ENCODE data around the gene FAM228B.
"Not testable (repeated sequence)": the region's sequence is repeated elsewhere in the genome, so short reads cannot be mapped to it uniquely, and the experiment has no call there.

Gene FAM228B

GRCh38 chr2:24179683-24180082 lies 56.4 kb downstream of the FAM228B start:
- Histone ChIP-seq H3K9ac (ENCODE audit: low read length in 2 of 2) (no peak overlapping the region), H3K4me3 (ENCODE audit: low read length in 2 of 2) (no peak overlapping the region), H3K4me1 (ENCODE audit: control insufficient read depth, insufficient read depth, low read length) (no peaks in the 10 kb centered on the region), H3K27ac (ENCODE audit: low read length) (no peak overlapping the region), H3K36me3 (ENCODE audit: control insufficient read depth in 2 of 2, insufficient read depth in 2 of 2, low read length in 2 of 2) (no peaks in the 10 kb centered on the region), H3K9me3 (ENCODE audit: control insufficient read depth in 2 of 2, low read length in 2 of 2) (no peaks in the 10 kb centered on the region), H3K27me3 (ENCODE audit: control insufficient read depth in 1 of 2, insufficient read depth in 2 of 2, low read length in 2 of 2) (no peaks in the 10 kb centered on the region)

GRCh38 chr2:24181849-24182248 lies 58.6 kb downstream of the FAM228B start:
- no peak overlapping the region for H3K9ac ChIP-seq (ENCODE audit: low read length in 2 of 2)
- H3K9me3 ChIP-seq (ENCODE audit: control insufficient read depth in 2 of 2, low read length in 2 of 2) = no peaks in the 10 kb centered on the region
- H3K4me3 ChIP-seq (ENCODE audit: low read length in 2 of 2) = no peak overlapping the region
- H3K27me3 ChIP-seq (ENCODE audit: control insufficient read depth in 1 of 2, insufficient read depth in 2 of 2, low read length in 2 of 2) = no peaks in the 10 kb centered on the region
- H3K27ac ChIP-seq (ENCODE audit: low read length) = no peak overlapping the region
- H3K36me3 ChIP-seq (ENCODE audit: control insufficient read depth in 2 of 2, insufficient read depth in 2 of 2, low read length in 2 of 2) = no peaks in the 10 kb centered on the region
- H3K4me1 ChIP-seq (ENCODE audit: control insufficient read depth, insufficient read depth, low read length) = no peaks in the 10 kb centered on the region

- H3K27me3 ChIP-seq (ENCODE audit: control insufficient read depth in 1 of 2, insufficient read depth in 2 of 2, low read length in 2 of 2) = no peaks in the 10 kb centered on the region
Measured at GRCh38 chr2:24182507-24182906, 59.2 kb downstream of the FAM228B start.

GRCh38 chr2:24183366-24184069 lies 60.2 kb downstream of the FAM228B start:
- Histone ChIP-seq H3K9me3 (ENCODE audit: control insufficient read depth in 2 of 2, low read length in 2 of 2) (no peaks in the 10 kb centered on the region), H3K4me3 (ENCODE audit: low read length in 2 of 2) (no peak overlapping the region), H3K9ac (ENCODE audit: low read length in 2 of 2) (no peak overlapping the region), H3K36me3 (ENCODE audit: control insufficient read depth in 2 of 2, insufficient read depth in 2 of 2, low read length in 2 of 2) (no peaks in the 10 kb centered on the region), H3K27me3 (ENCODE audit: control insufficient read depth in 1 of 2, insufficient read depth in 2 of 2, low read length in 2 of 2) (no peaks in the 10 kb centered on the region), H3K27ac (ENCODE audit: low read length) (no peak overlapping the region), H3K4me1 (ENCODE audit: control insufficient read depth, insufficient read depth, low read length) (no peaks in the 10 kb centered on the region)

More at GRCh38 chr2:24182507-24182906, 59.2 kb downstream of the FAM228B start:
- H3K27ac ChIP-seq (ENCODE audit: low read length) = no peak overlapping the region
- no peak overlapping the region for H3K4me3 ChIP-seq (ENCODE audit: low read length in 2 of 2)
- no peaks in the 10 kb centered on the region for H3K4me1 ChIP-seq (ENCODE audit: control insufficient read depth, insufficient read depth, low read length)
- H3K9me3 ChIP-seq (ENCODE audit: control insufficient read depth in 2 of 2, low read length in 2 of 2) = no peaks in the 10 kb centered on the region
- H3K36me3 ChIP-seq (ENCODE audit: control insufficient read depth in 2 of 2, insufficient read depth in 2 of 2, low read length in 2 of 2) = no peaks in the 10 kb centered on the region
- no peak overlapping the region for H3K9ac ChIP-seq (ENCODE audit: low read length in 2 of 2)

- Histone ChIP-seq H3K4me1 (ENCODE audit: control insufficient read depth, insufficient read depth, low read length) (no peaks in the 10 kb centered on the region), H3K36me3 (ENCODE audit: control insufficient read depth in 2 of 2, insufficient read depth in 2 of 2, low read length in 2 of 2) (peaks cover 0 to 2% of the 10 kb centered on the region in 2 donors), H3K27ac (ENCODE audit: low read length) (no peak overlapping the region), H3K9ac (ENCODE audit: low read length in 2 of 2) (no peak overlapping the region), H3K27me3 (ENCODE audit: control insufficient read depth in 1 of 2, insufficient read depth in 2 of 2, low read length in 2 of 2) (no peaks in the 10 kb centered on the region), H3K4me3 (ENCODE audit: low read length in 2 of 2) (no peak overlapping the region), H3K9me3 (ENCODE audit: control insufficient read depth in 2 of 2, low read length in 2 of 2) (no peaks in the 10 kb centered on the region)
Measured at GRCh38 chr2:24189551-24189950, 66.3 kb downstream of the FAM228B start.

GRCh38 chr2:24190503-24190902 lies 67.2 kb downstream of the FAM228B start:
- no peak overlapping the region for H3K9ac ChIP-seq (ENCODE audit: low read length in 2 of 2)
- H3K27ac ChIP-seq (ENCODE audit: low read length) = no peak overlapping the region
- H3K9me3 ChIP-seq (ENCODE audit: control insufficient read depth in 2 of 2, low read length in 2 of 2) = no peaks in the 10 kb centered on the region
- no peaks in the 10 kb centered on the region for H3K27me3 ChIP-seq (ENCODE audit: control insufficient read depth in 1 of 2, insufficient read depth in 2 of 2, low read length in 2 of 2)
- peaks cover 0 to 2% of the 10 kb centered on the region in 2 donors for H3K36me3 ChIP-seq (ENCODE audit: control insufficient read depth in 2 of 2, insufficient read depth in 2 of 2, low read length in 2 of 2)
- H3K4me3 ChIP-seq (ENCODE audit: low read length in 2 of 2) = no peak overlapping the region
- H3K4me1 ChIP-seq (ENCODE audit: control insufficient read depth, insufficient read depth, low read length) = no peaks in the 10 kb centered on the region

- H3K27me3 ChIP-seq (ENCODE audit: control insufficient read depth in 1 of 2, insufficient read depth in 2 of 2, low read length in 2 of 2) = no peaks in the 10 kb centered on the region
- H3K9me3 ChIP-seq (ENCODE audit: control insufficient read depth in 2 of 2, low read length in 2 of 2) = no peaks in the 10 kb centered on the region
- no peaks in the 10 kb centered on the region for H3K4me1 ChIP-seq (ENCODE audit: control insufficient read depth, insufficient read depth, low read length)
Measured at GRCh38 chr2:24191156-24191555, 67.9 kb downstream of the FAM228B start.

GRCh38 chr2:24191848-24192247 lies 68.6 kb downstream of the FAM228B start:
- Histone ChIP-seq H3K9ac (ENCODE audit: low read length in 2 of 2) (no peak overlapping the region), H3K4me1 (ENCODE audit: control insufficient read depth, insufficient read depth, low read length) (no peaks in the 10 kb centered on the region), H3K9me3 (ENCODE audit: control insufficient read depth in 2 of 2, low read length in 2 of 2) (no peaks in the 10 kb centered on the region), H3K4me3 (ENCODE audit: low read length in 2 of 2) (no peak overlapping the region), H3K36me3 (ENCODE audit: control insufficient read depth in 2 of 2, insufficient read depth in 2 of 2, low read length in 2 of 2) (peaks cover 0 to 2% of the 10 kb centered on the region in 2 donors), H3K27ac (ENCODE audit: low read length) (no peak overlapping the region), H3K27me3 (ENCODE audit: control insufficient read depth in 1 of 2, insufficient read depth in 2 of 2, low read length in 2 of 2) (no peaks in the 10 kb centered on the region)

More at GRCh38 chr2:24191156-24191555, 67.9 kb downstream of the FAM228B start:
- Histone ChIP-seq H3K4me3 (ENCODE audit: low read length in 2 of 2) (no peak overlapping the region), H3K27ac (ENCODE audit: low read length) (no peak overlapping the region), H3K9ac (ENCODE audit: low read length in 2 of 2) (no peak overlapping the region), H3K36me3 (ENCODE audit: control insufficient read depth in 2 of 2, insufficient read depth in 2 of 2, low read length in 2 of 2) (peaks cover 0 to 2% of the 10 kb centered on the region in 2 donors)

GRCh38 chr2:24197213-24197612 lies 73.9 kb downstream of the FAM228B start:
- H3K4me3 ChIP-seq (ENCODE audit: low read length in 2 of 2); H3K27me3 ChIP-seq (ENCODE audit: control insufficient read depth in 1 of 2, insufficient read depth in 2 of 2, low read length in 2 of 2); H3K9ac ChIP-seq (ENCODE audit: low read length in 2 of 2); H3K36me3 ChIP-seq (ENCODE audit: control insufficient read depth in 2 of 2, insufficient read depth in 2 of 2, low read length in 2 of 2); H3K4me1 ChIP-seq (ENCODE audit: control insufficient read depth, insufficient read depth, low read length); H3K9me3 ChIP-seq (ENCODE audit: control insufficient read depth in 2 of 2, low read length in 2 of 2); H3K27ac ChIP-seq (ENCODE audit: low read length): not testable (repeated sequence)

GRCh38 chr2:24199968-24200590 lies 76.8 kb downstream of the FAM228B start:
- H3K4me1 ChIP-seq (ENCODE audit: control insufficient read depth, insufficient read depth, low read length) = no peaks in the 10 kb centered on the region
- H3K27me3 ChIP-seq (ENCODE audit: control insufficient read depth in 1 of 2, insufficient read depth in 2 of 2, low read length in 2 of 2) = no peaks in the 10 kb centered on the region
- no peak overlapping the region for H3K4me3 ChIP-seq (ENCODE audit: low read length in 2 of 2)
- H3K9me3 ChIP-seq (ENCODE audit: control insufficient read depth in 2 of 2, low read length in 2 of 2) = no peaks in the 10 kb centered on the region
- no peak overlapping the region for H3K27ac ChIP-seq (ENCODE audit: low read length)
- H3K9ac ChIP-seq (ENCODE audit: low read length in 2 of 2) = no peak overlapping the region
- peaks cover 16 to 22% of the 10 kb centered on the region in 2 donors for H3K36me3 ChIP-seq (ENCODE audit: control insufficient read depth in 2 of 2, insufficient read depth in 2 of 2, low read length in 2 of 2)

GRCh38 chr2:24200799-24201198 lies 77.5 kb downstream of the FAM228B start:
- H3K4me1 ChIP-seq (ENCODE audit: control insufficient read depth, insufficient read depth, low read length) = no peaks in the 10 kb centered on the region
- H3K4me3 ChIP-seq (ENCODE audit: low read length in 2 of 2) = no peak overlapping the region
- H3K36me3 ChIP-seq (ENCODE audit: control insufficient read depth in 2 of 2, insufficient read depth in 2 of 2, low read length in 2 of 2) = peaks cover 20 to 24% of the 10 kb centered on the region in 2 donors
- no peaks in the 10 kb centered on the region for H3K27me3 ChIP-seq (ENCODE audit: control insufficient read depth in 1 of 2, insufficient read depth in 2 of 2, low read length in 2 of 2)
- H3K9me3 ChIP-seq (ENCODE audit: control insufficient read depth in 2 of 2, low read length in 2 of 2) = no peaks in the 10 kb centered on the region
- H3K9ac ChIP-seq (ENCODE audit: low read length in 2 of 2) = no peak overlapping the region
- no peak overlapping the region for H3K27ac ChIP-seq (ENCODE audit: low read length)
